GOT3 (cell line): ENCODE results near the gene OR4A5.
"Not testable (repeated sequence)": the region's sequence is repeated elsewhere in the genome, so short reads cannot be mapped to it uniquely, and the experiment has no call there.

ENCODE experiments used
- DNase-seq: peaks from one replicate; lab custom pipeline; 2025; ENCODE audit warnings: mixed read lengths; lab: John Stamatoyannopoulos, UW

Gene OR4A5

GRCh38 chr11:54706532-54706931 is at the start of gene OR4A5:
Gene OR4A5, plus strand, starts transcription at chr11:54706832. Its CDS starts 53 bp downstream, at chr11:54706885.
- not testable (repeated sequence) for DNase-seq

- not testable (repeated sequence) for DNase-seq
These were observed 13.5 kb downstream of the OR4A5 start for GRCh38 chr11:54720094-54720493.
